H9 (cell line): ENCODE measurements around the gene CLIP1. TPM values are rescaled to one million over a fixed set of nuclear protein-coding genes. Genes with fewer than 3 reads are reported as not detected.

ENCODE experiments used
- DNase-seq: peaks from one replicate; pipeline ENCODE4 v3.0.0-alpha.2; 2017
- H2AFZ ChIP-seq: one replicate; pipeline ENCODE4 v1.6.1; 2013; ENCODE audit warnings: mild to moderate bottlenecking, low read length, control low read depth, moderate library complexity
- H2AK5ac ChIP-seq: 2 replicates; pipeline ENCODE4 v1.6.1; 2013; ENCODE audit warnings: low read length, control low read depth, mixed read lengths; ENCODE audit not compliant: insufficient read length
- H2BK120ac ChIP-seq: one replicate; pipeline ENCODE4 v1.6.1; 2013; ENCODE audit warnings: low read depth, mild to moderate bottlenecking, low read length, control low read depth, inconsistent platforms; ENCODE audit not compliant: poor library complexity, severe bottlenecking
- H2BK12ac ChIP-seq: 2 replicates; pipeline ENCODE4 v1.6.1; 2013; ENCODE audit warnings: low read length, control low read depth, mixed read lengths, low read depth; ENCODE audit not compliant: insufficient read length
- H2BK15ac ChIP-seq: 2 replicates; pipeline ENCODE4 v1.6.1; 2013; ENCODE audit warnings: low read depth, low read length, control low read depth
- H2BK20ac ChIP-seq: one replicate; pipeline ENCODE4 v1.6.1; 2013; ENCODE audit warnings: low read depth, mild to moderate bottlenecking, low read length, control low read depth, inconsistent platforms; ENCODE audit not compliant: poor library complexity, severe bottlenecking
- H2BK5ac ChIP-seq: 2 replicates; pipeline ENCODE4 v1.6.1; 2013; ENCODE audit warnings: low read length, control low read depth, mixed read lengths; ENCODE audit not compliant: insufficient read length
- H3K14ac ChIP-seq: 2 replicates; pipeline ENCODE4 v1.6.1; 2013; ENCODE audit warnings: low read length, control low read depth; ENCODE audit not compliant: insufficient read depth
- H3K18ac ChIP-seq: 2 replicates; pipeline ENCODE4 v1.6.1; 2013; ENCODE audit warnings: low read depth, mild to moderate bottlenecking, mixed read lengths, low read length, control low read depth; ENCODE audit not compliant: insufficient read length
- H3K23ac ChIP-seq: 2 replicates; pipeline ENCODE4 v1.6.1; 2013; ENCODE audit warnings: low read length, control low read depth, mixed read lengths, low read depth; ENCODE audit not compliant: insufficient read length
- H3K23me2 ChIP-seq: 2 replicates; pipeline ENCODE4 v1.6.1; 2013; ENCODE audit warnings: low read depth, mild to moderate bottlenecking, mixed read lengths, low read length, control low read depth; ENCODE audit not compliant: insufficient read length, poor library complexity, severe bottlenecking
- H3K27ac ChIP-seq: 2 replicates; pipeline ENCODE4 v1.5.1; 2013; ENCODE audit warnings: low read length, control low read depth, mixed read lengths, low read depth; ENCODE audit not compliant: insufficient read length
- H3K27me3 ChIP-seq: 2 replicates; pipeline ENCODE4 v1.6.1; 2013; ENCODE audit warnings: low read length, control low read depth, inconsistent platforms; ENCODE audit not compliant: insufficient read depth
- H3K4ac ChIP-seq: 2 replicates; pipeline ENCODE4 v1.6.1; 2013; ENCODE audit warnings: low read depth, mild to moderate bottlenecking, control low read depth, inconsistent platforms, low read length, moderate library complexity
- H3K4me1 ChIP-seq: 2 replicates; pipeline ENCODE4 v1.6.1; 2013; ENCODE audit warnings: low read length, control low read depth, inconsistent platforms; ENCODE audit not compliant: insufficient read depth
- H3K4me2 ChIP-seq: 2 replicates; pipeline ENCODE4 v1.6.1; 2013; ENCODE audit warnings: low read length, control low read depth, mixed read lengths; ENCODE audit not compliant: insufficient read length, insufficient read depth
- H3K56ac ChIP-seq: 2 replicates; pipeline ENCODE4 v1.6.1; 2013; ENCODE audit warnings: low read depth, mild to moderate bottlenecking, mixed read lengths, low read length, control low read depth; ENCODE audit not compliant: insufficient read length
- H3K79me1 ChIP-seq: 2 replicates; pipeline ENCODE4 v1.6.1; 2013; ENCODE audit warnings: low read depth, mild to moderate bottlenecking, moderate library complexity, low read length, control low read depth, inconsistent platforms; ENCODE audit not compliant: insufficient read depth, poor library complexity, severe bottlenecking
- H3K79me2 ChIP-seq: 2 replicates; pipeline ENCODE4 v1.6.1; 2013; ENCODE audit warnings: low read length, control low read depth, inconsistent platforms; ENCODE audit not compliant: insufficient read depth
- H3K9ac ChIP-seq: 2 replicates; pipeline ENCODE4 v1.6.1; 2013; ENCODE audit warnings: low read length, control low read depth, mixed read lengths; ENCODE audit not compliant: insufficient read length; ENCODE audit errors: extremely low read depth
- H3K9me3 ChIP-seq: one replicate; pipeline ENCODE4 v1.6.1; 2013; ENCODE audit warnings: low read depth, low read length, inconsistent platforms; ENCODE audit not compliant: control insufficient read depth
- H3T11ph ChIP-seq: one replicate; pipeline ENCODE4 v1.6.1; 2013; ENCODE audit warnings: mild to moderate bottlenecking, low read length, control low read depth, inconsistent platforms
- H4K20me1 ChIP-seq: one replicate; pipeline ENCODE4 v1.6.1; 2013; ENCODE audit not compliant: control insufficient read depth, insufficient read length, insufficient read depth
- H4K5ac ChIP-seq: 2 replicates; pipeline ENCODE4 v1.6.1; 2013; ENCODE audit warnings: low read depth, mild to moderate bottlenecking, mixed read lengths, low read length, control low read depth; ENCODE audit not compliant: insufficient read length
- H4K8ac ChIP-seq: replicated peaks from 2 replicates; pipeline ENCODE4 v1.6.1; 2013; ENCODE audit warnings: low read length, control low read depth, mixed read lengths, low read depth; ENCODE audit not compliant: insufficient read length
- H4K91ac ChIP-seq: 2 replicates; pipeline ENCODE4 v1.6.1; 2013; ENCODE audit warnings: low read depth, mild to moderate bottlenecking, moderate library complexity, mixed read lengths, low read length, control low read depth; ENCODE audit not compliant: insufficient read length
- H3K27ac Mint-ChIP-seq, 3 experiments: 2 replicates in 2 of 3; 3 replicates in 1 of 3; pipeline ENCODE4 v1.8.0; 2020 to 2021; ENCODE audit warnings: mixed read lengths in 3 of 3, mild to moderate bottlenecking in 1 of 3, moderate library complexity in 1 of 3
- H3K27me3 Mint-ChIP-seq: 2 replicates; pipeline ENCODE4 v1.8.0; 2021; ENCODE audit warnings: low read depth, mild to moderate bottlenecking, moderate library complexity, mixed read lengths
- H3K36me3 Mint-ChIP-seq, 3 experiments: 2 replicates in 2 of 3; 3 replicates in 1 of 3; pipeline ENCODE4 v1.8.0; 2020 to 2021; ENCODE audit warnings: low read depth in 3 of 3, mixed read lengths in 3 of 3; ENCODE audit not compliant: insufficient read depth in 1 of 3
- H3K4me1 Mint-ChIP-seq, 2 experiments: 2 replicates each; pipeline ENCODE4 v1.8.0; 2020; ENCODE audit warnings: mixed read lengths in 2 of 2
- H3K4me3 Mint-ChIP-seq, 2 experiments: 2 replicates in 1 of 2; 3 replicates in 1 of 2; pipeline ENCODE4 v1.8.0; 2020 to 2021; ENCODE audit warnings: mild to moderate bottlenecking in 2 of 2, mixed read lengths in 2 of 2, moderate library complexity in 1 of 2
- H3K9me3 Mint-ChIP-seq, 2 experiments: 2 replicates in 1 of 2; 3 replicates in 1 of 2; pipeline ENCODE4 v1.8.0; 2020; ENCODE audit warnings: mild to moderate bottlenecking in 2 of 2, mixed read lengths in 2 of 2, moderate library complexity in 1 of 2
- CTCF ChIP-seq: fragments of 200-600 bp; sonication (generic); conservative IDR thresholded peaks from 3 replicates; pipeline ENCODE4 v1.8.0; 2021; ENCODE audit warnings: antibody characterized with exemption, mild to moderate bottlenecking
- WGBS: extraction: QIAGEN DNeasy Blood & Tissue Kit; methylation state at CpG from one replicate; pipeline ENCODE4 v1.1.7; 2013; ENCODE audit warnings: missing lambda C conversion rate, low lambda C conversion rate, mixed read lengths; ENCODE audit not compliant: insufficient read length; ENCODE audit errors: extremely low coverage; 5-methylcytosine and 5-hydroxymethylcytosine counted together
- total RNA-seq: library from RNA; stranded (reverse); gene quantifications from 2 replicates; pipeline ENCODE4 v1.2.1, GENCODE V29; 2021

CLIP1 gene
- total RNA-seq, 1 experiment from 2014 or later: 23.6 TPM

DNA sequence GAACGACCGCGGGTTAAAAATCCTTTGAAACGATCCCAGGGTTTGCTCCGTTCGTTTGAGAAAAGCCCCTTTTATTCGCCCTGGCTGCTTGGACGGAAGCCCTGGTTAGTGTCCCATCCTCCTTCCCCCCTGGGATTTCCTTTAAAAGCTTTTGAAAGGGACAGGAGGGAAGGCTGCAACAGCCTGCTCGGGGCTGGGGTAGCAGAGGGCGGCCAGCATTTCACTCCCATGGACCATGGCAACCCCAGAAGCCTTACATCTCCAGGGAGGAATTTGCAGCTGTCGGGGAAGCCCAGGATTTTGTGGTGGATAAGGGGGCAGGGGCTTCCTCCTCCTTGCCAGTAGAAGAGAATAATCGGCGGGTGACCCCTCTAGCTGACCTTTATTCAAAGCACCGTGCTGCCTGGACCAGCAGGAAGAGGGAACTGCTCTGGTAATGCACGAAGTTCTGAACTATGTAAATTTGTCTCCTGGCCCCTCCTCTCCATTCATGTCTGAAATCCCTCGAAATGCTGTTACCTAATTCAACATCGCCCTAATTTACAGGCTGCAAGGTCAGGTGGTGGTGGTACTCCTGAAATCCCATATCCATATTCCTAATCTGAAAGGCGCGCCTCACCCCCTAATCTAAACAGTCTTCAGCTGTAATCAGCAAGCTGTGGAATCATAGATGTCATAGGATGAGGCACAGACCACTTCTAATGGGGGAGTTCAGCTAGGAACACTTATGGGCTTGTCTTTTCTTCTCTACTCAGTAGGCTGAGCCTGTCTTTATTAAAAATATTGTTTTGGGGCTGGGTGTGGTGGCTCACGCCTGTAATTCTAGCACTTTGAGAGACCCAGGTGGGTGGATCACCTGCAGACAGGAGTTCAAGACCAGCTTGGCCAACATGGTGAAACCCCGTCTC lies 1.0 kb upstream of the CLIP1 start:
- no peak for TF ChIP-seq CTCF
- H3K27ac Mint-ChIP-seq: peak overlapping the region; percentile 65 to 95 (median 91); a peak in 3 of 7 replicates

More for the DNA sequence above, 1.0 kb upstream of the CLIP1 start:
- no peaks in the 10 kb centered on the region for H4K20me1 ChIP-seq
- H3K79me2 ChIP-seq: no peaks in the 10 kb centered on the region
- H3K27me3 ChIP-seq: no peaks in the 10 kb centered on the region
- no peak overlapping the region for H2BK120ac ChIP-seq
- no peak overlapping the region for H2BK20ac ChIP-seq
- H2AFZ ChIP-seq: no peak overlapping the region
- Mint-ChIP-seq H3K4me3 (peak overlapping the region; percentile 79 to 93), H3K27me3 (peaks cover 4% of the 10 kb centered on the region; the same call in 1 of the 2 replicates), H3K36me3 (no peaks in the 10 kb centered on the region; a peak in 1 of 7 replicates), H3K9me3 (no peaks in the 10 kb centered on the region), H3K4me1 (peaks cover 15 to 16% of the 10 kb centered on the region in 2 experiments)
- H3K23me2 ChIP-seq: peaks cover 10% of the 10 kb centered on the region
- H3K79me1 ChIP-seq: peaks cover 3% of the 10 kb centered on the region
- H2BK15ac ChIP-seq: no peak overlapping the region
- no peaks in the 10 kb centered on the region for H3K9me3 ChIP-seq
- H3K56ac ChIP-seq: no peak overlapping the region
- peak; percentile 65 for DNase-seq
- H3K18ac ChIP-seq: peak overlapping the region; percentile 56
- H4K8ac ChIP-seq: no peak overlapping the region
- no peak overlapping the region for H4K5ac ChIP-seq
- no peak overlapping the region for H3T11ph ChIP-seq
- WGBS: no CpG with 5 or more reads among the region's 21 CpGs
- H4K91ac ChIP-seq: no peak overlapping the region
- no peaks in the 10 kb centered on the region for H3K4me1 ChIP-seq
- no peak overlapping the region for H2AK5ac ChIP-seq
- peak overlapping the region; percentile 85; the same call in 1 of the 2 replicates for H3K14ac ChIP-seq
- no peak overlapping the region for H2BK5ac ChIP-seq
- H3K4ac ChIP-seq: no peak overlapping the region
- H3K23ac ChIP-seq: no peak overlapping the region
- peak overlapping the region; percentile 55 for H3K9ac ChIP-seq
- H3K4me2 ChIP-seq: peak overlapping the region; percentile 88
- no peak overlapping the region for H3K27ac ChIP-seq
- no peak overlapping the region for H2BK12ac ChIP-seq
